H9 (cell line): ENCODE measurements around the gene GRIA4. TPM values are rescaled to one million over a fixed set of nuclear protein-coding genes. Genes with fewer than 3 reads are reported as not detected.

Source experiments
- DNase-seq: peaks from one replicate; pipeline ENCODE4 v3.0.0-alpha.2; 2017
- H2AFZ ChIP-seq: one replicate; pipeline ENCODE4 v1.6.1; 2013; ENCODE audit warnings: mild to moderate bottlenecking, low read length, control low read depth, moderate library complexity
- H2AK5ac ChIP-seq: 2 replicates; pipeline ENCODE4 v1.6.1; 2013; ENCODE audit warnings: low read length, control low read depth, mixed read lengths; ENCODE audit not compliant: insufficient read length
- H2BK120ac ChIP-seq: one replicate; pipeline ENCODE4 v1.6.1; 2013; ENCODE audit warnings: low read depth, mild to moderate bottlenecking, low read length, control low read depth, inconsistent platforms; ENCODE audit not compliant: poor library complexity, severe bottlenecking
- H2BK12ac ChIP-seq: 2 replicates; pipeline ENCODE4 v1.6.1; 2013; ENCODE audit warnings: low read length, control low read depth, mixed read lengths, low read depth; ENCODE audit not compliant: insufficient read length
- H2BK15ac ChIP-seq: 2 replicates; pipeline ENCODE4 v1.6.1; 2013; ENCODE audit warnings: low read depth, low read length, control low read depth
- H2BK20ac ChIP-seq: one replicate; pipeline ENCODE4 v1.6.1; 2013; ENCODE audit warnings: low read depth, mild to moderate bottlenecking, low read length, control low read depth, inconsistent platforms; ENCODE audit not compliant: poor library complexity, severe bottlenecking
- H2BK5ac ChIP-seq: 2 replicates; pipeline ENCODE4 v1.6.1; 2013; ENCODE audit warnings: low read length, control low read depth, mixed read lengths; ENCODE audit not compliant: insufficient read length
- H3K14ac ChIP-seq: 2 replicates; pipeline ENCODE4 v1.6.1; 2013; ENCODE audit warnings: low read length, control low read depth; ENCODE audit not compliant: insufficient read depth
- H3K18ac ChIP-seq: 2 replicates; pipeline ENCODE4 v1.6.1; 2013; ENCODE audit warnings: low read depth, mild to moderate bottlenecking, mixed read lengths, low read length, control low read depth; ENCODE audit not compliant: insufficient read length
- H3K23ac ChIP-seq: 2 replicates; pipeline ENCODE4 v1.6.1; 2013; ENCODE audit warnings: low read length, control low read depth, mixed read lengths, low read depth; ENCODE audit not compliant: insufficient read length
- H3K23me2 ChIP-seq: 2 replicates; pipeline ENCODE4 v1.6.1; 2013; ENCODE audit warnings: low read depth, mild to moderate bottlenecking, mixed read lengths, low read length, control low read depth; ENCODE audit not compliant: insufficient read length, poor library complexity, severe bottlenecking
- H3K27ac ChIP-seq: 2 replicates; pipeline ENCODE4 v1.5.1; 2013; ENCODE audit warnings: low read length, control low read depth, mixed read lengths, low read depth; ENCODE audit not compliant: insufficient read length
- H3K27me3 ChIP-seq: 2 replicates; pipeline ENCODE4 v1.6.1; 2013; ENCODE audit warnings: low read length, control low read depth, inconsistent platforms; ENCODE audit not compliant: insufficient read depth
- H3K4ac ChIP-seq: 2 replicates; pipeline ENCODE4 v1.6.1; 2013; ENCODE audit warnings: low read depth, mild to moderate bottlenecking, control low read depth, inconsistent platforms, low read length, moderate library complexity
- H3K4me1 ChIP-seq: 2 replicates; pipeline ENCODE4 v1.6.1; 2013; ENCODE audit warnings: low read length, control low read depth, inconsistent platforms; ENCODE audit not compliant: insufficient read depth
- H3K4me2 ChIP-seq: 2 replicates; pipeline ENCODE4 v1.6.1; 2013; ENCODE audit warnings: low read length, control low read depth, mixed read lengths; ENCODE audit not compliant: insufficient read length, insufficient read depth
- H3K56ac ChIP-seq: 2 replicates; pipeline ENCODE4 v1.6.1; 2013; ENCODE audit warnings: low read depth, mild to moderate bottlenecking, mixed read lengths, low read length, control low read depth; ENCODE audit not compliant: insufficient read length
- H3K79me1 ChIP-seq: 2 replicates; pipeline ENCODE4 v1.6.1; 2013; ENCODE audit warnings: low read depth, mild to moderate bottlenecking, moderate library complexity, low read length, control low read depth, inconsistent platforms; ENCODE audit not compliant: insufficient read depth, poor library complexity, severe bottlenecking
- H3K79me2 ChIP-seq: 2 replicates; pipeline ENCODE4 v1.6.1; 2013; ENCODE audit warnings: low read length, control low read depth, inconsistent platforms; ENCODE audit not compliant: insufficient read depth
- H3K9ac ChIP-seq: 2 replicates; pipeline ENCODE4 v1.6.1; 2013; ENCODE audit warnings: low read length, control low read depth, mixed read lengths; ENCODE audit not compliant: insufficient read length; ENCODE audit errors: extremely low read depth
- H3K9me3 ChIP-seq: one replicate; pipeline ENCODE4 v1.6.1; 2013; ENCODE audit warnings: low read depth, low read length, inconsistent platforms; ENCODE audit not compliant: control insufficient read depth
- H3T11ph ChIP-seq: one replicate; pipeline ENCODE4 v1.6.1; 2013; ENCODE audit warnings: mild to moderate bottlenecking, low read length, control low read depth, inconsistent platforms
- H4K20me1 ChIP-seq: one replicate; pipeline ENCODE4 v1.6.1; 2013; ENCODE audit not compliant: control insufficient read depth, insufficient read length, insufficient read depth
- H4K5ac ChIP-seq: 2 replicates; pipeline ENCODE4 v1.6.1; 2013; ENCODE audit warnings: low read depth, mild to moderate bottlenecking, mixed read lengths, low read length, control low read depth; ENCODE audit not compliant: insufficient read length
- H4K8ac ChIP-seq: replicated peaks from 2 replicates; pipeline ENCODE4 v1.6.1; 2013; ENCODE audit warnings: low read length, control low read depth, mixed read lengths, low read depth; ENCODE audit not compliant: insufficient read length
- H4K91ac ChIP-seq: 2 replicates; pipeline ENCODE4 v1.6.1; 2013; ENCODE audit warnings: low read depth, mild to moderate bottlenecking, moderate library complexity, mixed read lengths, low read length, control low read depth; ENCODE audit not compliant: insufficient read length
- H3K27ac Mint-ChIP-seq, 3 experiments: 2 replicates in 2 of 3; 3 replicates in 1 of 3; pipeline ENCODE4 v1.8.0; 2020 to 2021; ENCODE audit warnings: mixed read lengths in 3 of 3, mild to moderate bottlenecking in 1 of 3, moderate library complexity in 1 of 3
- H3K27me3 Mint-ChIP-seq: 2 replicates; pipeline ENCODE4 v1.8.0; 2021; ENCODE audit warnings: low read depth, mild to moderate bottlenecking, moderate library complexity, mixed read lengths
- H3K36me3 Mint-ChIP-seq, 3 experiments: 2 replicates in 2 of 3; 3 replicates in 1 of 3; pipeline ENCODE4 v1.8.0; 2020 to 2021; ENCODE audit warnings: low read depth in 3 of 3, mixed read lengths in 3 of 3; ENCODE audit not compliant: insufficient read depth in 1 of 3
- H3K4me1 Mint-ChIP-seq, 2 experiments: 2 replicates each; pipeline ENCODE4 v1.8.0; 2020; ENCODE audit warnings: mixed read lengths in 2 of 2
- H3K4me3 Mint-ChIP-seq, 2 experiments: 2 replicates in 1 of 2; 3 replicates in 1 of 2; pipeline ENCODE4 v1.8.0; 2020 to 2021; ENCODE audit warnings: mild to moderate bottlenecking in 2 of 2, mixed read lengths in 2 of 2, moderate library complexity in 1 of 2
- H3K9me3 Mint-ChIP-seq, 2 experiments: 2 replicates in 1 of 2; 3 replicates in 1 of 2; pipeline ENCODE4 v1.8.0; 2020; ENCODE audit warnings: mild to moderate bottlenecking in 2 of 2, mixed read lengths in 2 of 2, moderate library complexity in 1 of 2
- CTCF ChIP-seq: fragments of 200-600 bp; sonication (generic); conservative IDR thresholded peaks from 3 replicates; pipeline ENCODE4 v1.8.0; 2021; ENCODE audit warnings: antibody characterized with exemption, mild to moderate bottlenecking
- WGBS: extraction: QIAGEN DNeasy Blood & Tissue Kit; methylation state at CpG from one replicate; pipeline ENCODE4 v1.1.7; 2013; ENCODE audit warnings: missing lambda C conversion rate, low lambda C conversion rate, mixed read lengths; ENCODE audit not compliant: insufficient read length; ENCODE audit errors: extremely low coverage; 5-methylcytosine and 5-hydroxymethylcytosine counted together
- total RNA-seq: library from RNA; stranded (reverse); gene quantifications from 2 replicates; pipeline ENCODE4 v1.2.1, GENCODE V29; 2021

Gene GRIA4
- total RNA-seq, 1 experiment from 2014 or later = 0.83 TPM

GRCh38 chr11:106014620-106015019 is 404.7 kb downstream of the GRIA4 start:
- Histone ChIP-seq H4K91ac (no peak overlapping the region), H3K79me1 (peaks cover 5% of the 10 kb centered on the region), H3K79me2 (peaks cover 12% of the 10 kb centered on the region; the same call in 1 of the 2 replicates), H2BK20ac (no peak overlapping the region), H4K20me1 (no peaks in the 10 kb centered on the region), H2BK12ac (no peak overlapping the region), H3K18ac (no peak overlapping the region), H3T11ph (no peak overlapping the region), H3K14ac (no peak overlapping the region), H3K27ac (no peak overlapping the region), H3K23ac (no peak overlapping the region), H2AK5ac (no peak overlapping the region), H2BK15ac (no peak overlapping the region), H3K4ac (no peak overlapping the region), H3K56ac (no peak overlapping the region), H3K23me2 (no peaks in the 10 kb centered on the region), H3K9ac (no peak overlapping the region), H3K9me3 (no peaks in the 10 kb centered on the region), H3K27me3 (no peaks in the 10 kb centered on the region), H2BK120ac (no peak overlapping the region), H2AFZ (no peak overlapping the region), H4K8ac (no peak overlapping the region), H3K4me1 (peaks cover 4% of the 10 kb centered on the region; the same call in 1 of the 2 replicates), H3K4me2 (no peak overlapping the region), H2BK5ac (no peak overlapping the region), H4K5ac (no peak overlapping the region)
- no peak for DNase-seq
- Mint-ChIP-seq H3K36me3 (peaks cover 16 to 18% (median 18%) of the 10 kb centered on the region in 3 experiments), H3K4me1 (peaks cover 30 to 40% of the 10 kb centered on the region in 2 experiments), H3K9me3 (no peaks in the 10 kb centered on the region), H3K4me3 (no peak overlapping the region), H3K27ac (no peak overlapping the region), H3K27me3 (no peaks in the 10 kb centered on the region)
- no CpG with 5 or more reads among the region's 2 CpGs for WGBS
- TF ChIP-seq CTCF = no peak
